HG02870 (cell line): Measurements from ENCODE around the gene PLEKHG4B.
A peak's percentile ranks its signal among the peaks of the same experiment; 100 is the strongest.
"Not testable (repeated sequence)": the region's sequence is repeated elsewhere in the genome, so short reads cannot be mapped to it uniquely, and the experiment has no call there.

ENCODE experiments used
- ATAC-seq: cut with Tn5 transposase; IDR thresholded peaks from one replicate; pipeline ENCODE4 v1.9.1; 2021; ENCODE audit warnings: mild to moderate bottlenecking, moderate library complexity; ENCODE audit not compliant: unreplicated experiment

The PLEKHG4B gene

DNA sequence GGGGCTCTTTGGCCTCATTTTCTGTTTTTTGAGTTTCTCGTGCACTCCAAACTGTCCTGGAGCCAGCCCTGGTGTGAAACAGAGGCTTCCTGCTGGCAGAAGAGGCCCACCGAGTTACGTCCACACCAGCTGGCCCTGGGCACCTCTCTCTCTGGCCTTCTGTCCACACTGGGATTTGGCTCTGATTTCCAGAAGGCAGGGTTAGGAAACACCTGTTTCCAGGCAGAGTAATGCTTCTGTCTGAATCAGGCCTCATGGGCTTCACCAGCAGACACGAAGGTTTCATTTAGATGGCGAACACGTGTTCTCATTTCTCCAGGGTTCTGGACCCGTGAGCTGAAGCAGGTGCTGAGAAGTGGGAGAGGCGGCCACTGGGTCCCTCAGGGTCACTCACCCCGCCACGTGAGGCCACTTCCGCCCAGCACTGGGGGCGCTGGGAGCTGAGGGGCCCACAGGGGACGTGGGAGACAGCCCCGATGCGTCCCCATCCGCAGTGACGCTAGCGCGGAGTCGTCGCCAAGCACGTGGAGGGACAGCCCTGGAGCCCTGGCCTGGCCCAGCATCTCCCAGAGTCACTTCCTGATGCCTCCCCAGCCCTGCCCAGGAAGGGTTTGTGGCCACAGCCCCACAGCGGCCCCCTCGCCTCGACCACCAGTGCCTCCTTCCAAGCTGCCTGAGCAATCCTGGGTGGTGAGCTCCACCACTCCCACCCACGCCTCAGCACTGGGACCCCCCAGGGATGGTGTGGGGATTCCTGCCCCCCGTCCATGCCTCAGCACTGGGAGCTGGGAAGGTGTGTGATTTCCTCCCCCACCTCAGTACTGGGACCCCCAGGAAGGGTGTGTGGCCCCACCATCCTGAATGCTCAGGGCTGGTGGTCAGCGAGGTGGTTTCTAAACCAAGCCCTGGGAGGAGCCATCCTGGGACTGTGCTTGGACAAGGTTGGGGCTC lies 94.4 kb downstream of the PLEKHG4B start:
- no peak for ATAC-seq

DNA sequence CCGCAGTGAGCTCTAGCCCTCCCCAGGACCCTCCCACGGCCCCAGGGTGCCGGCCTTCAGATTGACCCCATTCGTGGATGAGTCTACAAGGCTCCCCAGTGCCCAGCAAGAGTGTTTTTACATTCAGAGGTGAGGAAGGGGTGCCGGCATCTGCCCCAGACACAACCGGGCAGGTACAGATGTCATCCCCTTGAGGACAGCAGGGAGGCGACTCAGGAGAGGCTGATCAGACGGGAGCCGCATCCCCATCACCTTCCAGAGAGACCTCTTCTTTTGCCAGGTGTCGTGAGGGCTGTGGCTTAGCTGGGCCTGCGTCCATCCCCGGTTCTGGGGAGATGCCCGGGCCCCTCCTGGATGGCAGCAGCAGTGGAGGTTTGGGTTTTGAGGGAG lies 95.1 kb downstream of the PLEKHG4B start:
- ATAC-seq: no peak

- no peak for ATAC-seq
Measured at GRCh38 chr5:187617-188451, 95.9 kb downstream of the PLEKHG4B start.

DNA sequence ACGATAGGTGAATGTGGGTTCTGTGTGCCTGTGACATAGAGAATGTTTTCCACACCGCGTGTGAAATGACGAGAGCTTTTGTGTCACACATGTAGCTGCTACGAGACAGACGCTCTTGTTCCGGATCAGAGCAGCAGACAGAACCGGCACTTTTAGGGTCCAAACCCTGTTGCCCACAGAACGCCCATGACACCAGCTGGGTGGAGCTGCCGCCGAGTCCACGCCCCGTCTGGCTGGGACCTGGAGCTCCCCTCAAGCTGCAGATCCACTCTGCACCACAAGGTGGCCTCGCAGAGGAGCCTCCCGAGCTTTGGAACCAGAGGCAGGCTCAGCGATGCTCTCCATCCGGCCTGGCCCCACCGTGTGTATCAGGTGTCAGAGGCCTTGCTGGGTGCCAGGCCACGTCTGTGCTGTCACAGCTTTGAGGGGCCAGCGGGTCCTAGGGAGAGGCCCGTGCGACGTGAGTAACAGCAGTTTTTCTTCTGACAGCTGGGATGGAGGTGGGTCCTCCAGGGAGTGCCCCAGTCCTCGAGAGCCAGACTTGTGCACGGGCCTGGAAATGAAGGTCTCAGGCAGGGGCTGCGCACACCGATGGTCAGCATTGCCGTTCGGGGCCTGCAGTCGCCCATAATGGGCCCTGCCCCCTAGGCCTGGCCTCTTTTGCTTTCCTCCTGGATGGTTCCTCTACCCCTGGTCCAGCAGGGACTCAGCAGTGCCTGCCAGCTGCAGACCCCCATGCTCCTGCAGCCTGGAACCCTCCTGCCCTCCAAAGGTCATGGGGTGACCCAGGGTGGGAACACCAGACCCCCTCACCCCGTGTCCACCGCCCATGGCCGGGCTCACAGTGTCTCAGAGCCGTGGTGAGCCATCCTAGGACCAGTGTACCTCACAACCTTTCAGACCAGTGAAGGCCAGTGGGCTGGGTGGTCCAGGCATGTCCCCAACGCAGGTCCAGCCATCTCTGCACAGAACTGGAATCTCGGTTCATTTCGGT lies 96.8 kb downstream of the PLEKHG4B start:
- peak; percentile 87 for ATAC-seq

- ATAC-seq: no peak
Measured at GRCh38 chr5:189486-189885, 97.5 kb downstream of the PLEKHG4B start.

DNA sequence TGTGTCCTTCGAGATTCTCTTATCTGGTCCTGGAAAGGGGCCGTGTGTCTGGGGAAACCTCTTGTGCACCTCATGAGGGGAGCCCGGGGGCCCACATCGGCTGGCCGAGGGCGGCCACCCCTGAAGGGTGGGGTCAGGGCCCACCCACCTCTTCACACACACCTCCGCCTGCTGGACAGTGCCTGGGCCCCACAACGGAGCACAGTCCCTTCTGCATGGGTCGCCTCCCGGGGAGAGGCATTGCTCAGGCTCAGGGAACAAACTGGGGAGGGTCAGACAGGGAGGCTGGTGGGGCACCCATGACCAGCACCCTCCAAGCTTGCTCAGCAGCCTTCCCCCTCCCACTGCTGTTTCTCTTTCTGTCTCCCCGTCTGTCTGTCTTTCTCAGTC lies 98.0 kb downstream of the PLEKHG4B start:
- no peak for ATAC-seq

- no peak for ATAC-seq
Measured at GRCh38 chr5:190366-191035, 98.5 kb downstream of the PLEKHG4B start.

DNA sequence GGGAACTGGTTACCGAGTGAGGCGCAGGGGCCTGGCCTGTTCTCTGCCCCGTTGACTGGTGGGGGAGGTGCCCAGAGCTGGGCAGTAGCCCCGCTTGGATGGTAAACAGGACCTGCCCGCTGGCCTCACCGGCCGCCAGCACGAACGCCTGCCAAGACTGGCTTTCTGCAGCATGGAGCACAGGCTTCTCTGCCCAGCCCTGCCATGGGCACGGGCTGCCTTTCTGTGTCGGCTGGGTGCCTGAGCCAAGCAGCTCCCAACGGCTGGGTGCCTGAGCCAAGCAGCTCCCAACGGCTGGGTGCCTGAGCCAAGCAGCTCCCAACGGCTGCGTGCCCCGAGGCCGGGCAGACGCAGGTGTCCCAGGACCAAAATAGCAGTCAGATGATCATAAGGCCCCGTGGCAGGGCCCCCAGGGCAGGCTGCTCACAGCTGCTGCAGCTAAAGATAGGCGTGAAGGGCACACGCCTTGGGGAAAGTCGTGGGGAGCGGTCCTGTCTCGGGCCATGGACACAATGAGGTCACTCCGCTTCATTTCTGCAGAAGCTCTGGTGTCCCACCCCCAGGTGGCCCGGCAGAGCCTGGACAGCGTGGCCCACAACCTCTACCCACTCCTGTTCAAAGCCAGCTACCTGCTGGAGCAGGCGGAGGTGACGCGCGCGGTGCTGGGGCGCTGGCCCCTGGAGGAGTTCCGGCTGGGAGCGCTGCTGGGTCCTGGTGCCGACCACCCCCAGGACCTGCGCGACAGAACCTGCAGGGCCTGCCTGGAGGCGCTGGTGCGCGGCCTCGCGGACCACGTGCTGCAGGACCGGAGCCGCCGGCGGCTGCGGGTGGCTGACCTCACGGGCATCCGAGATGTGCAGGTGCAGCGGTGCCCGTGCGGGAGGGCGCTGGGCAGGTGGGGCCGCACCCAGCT lies 99.3 kb downstream of the PLEKHG4B start, which contains the start of gene LRRC14B:
Gene LRRC14B, plus strand, starts transcription at position 460 of the 913 bp plus-strand sequence. Its CDS starts 44 bp downstream, at position 504.
- no peak for ATAC-seq

DNA sequence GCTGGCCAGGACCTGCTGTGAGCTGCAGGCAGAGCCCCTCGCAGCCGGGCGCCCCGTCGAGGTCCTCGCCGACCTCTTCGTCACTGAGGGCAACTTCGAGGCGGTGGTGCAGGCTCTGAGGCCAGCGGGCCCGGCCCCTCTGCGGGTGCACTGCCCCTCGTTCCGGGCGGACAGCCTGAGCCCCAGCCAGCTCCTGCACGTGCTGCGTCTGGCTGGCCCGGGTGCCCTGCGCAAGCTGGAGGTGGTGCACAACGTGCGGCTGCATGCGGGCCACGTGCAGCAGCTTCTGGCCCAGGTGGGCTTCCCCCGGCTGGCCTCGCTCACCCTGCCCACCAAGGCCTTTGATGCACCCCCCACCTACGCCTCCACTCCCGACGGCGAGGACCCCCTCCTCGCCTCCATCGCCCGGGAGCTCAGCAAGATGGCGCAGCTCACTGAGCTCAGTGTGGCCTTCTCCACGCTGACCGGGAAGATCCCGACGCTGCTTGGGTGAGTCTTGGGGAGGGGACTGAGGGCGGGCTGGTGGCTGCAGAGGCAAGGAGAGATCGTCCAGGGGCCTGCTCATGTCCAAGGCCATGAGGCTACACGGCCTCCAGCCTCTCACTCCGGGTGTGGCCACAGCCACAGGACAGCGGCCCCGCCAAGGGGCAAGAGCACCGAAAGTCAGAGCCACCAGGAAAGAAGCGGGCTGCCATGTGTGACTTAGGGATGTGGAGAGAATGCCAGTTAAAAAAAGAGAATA lies 100.2 kb downstream of the PLEKHG4B start:
- ATAC-seq: no peak

- no peak for ATAC-seq
Measured at GRCh38 chr5:192691-192969, 100.7 kb downstream of the PLEKHG4B start.

DNA sequence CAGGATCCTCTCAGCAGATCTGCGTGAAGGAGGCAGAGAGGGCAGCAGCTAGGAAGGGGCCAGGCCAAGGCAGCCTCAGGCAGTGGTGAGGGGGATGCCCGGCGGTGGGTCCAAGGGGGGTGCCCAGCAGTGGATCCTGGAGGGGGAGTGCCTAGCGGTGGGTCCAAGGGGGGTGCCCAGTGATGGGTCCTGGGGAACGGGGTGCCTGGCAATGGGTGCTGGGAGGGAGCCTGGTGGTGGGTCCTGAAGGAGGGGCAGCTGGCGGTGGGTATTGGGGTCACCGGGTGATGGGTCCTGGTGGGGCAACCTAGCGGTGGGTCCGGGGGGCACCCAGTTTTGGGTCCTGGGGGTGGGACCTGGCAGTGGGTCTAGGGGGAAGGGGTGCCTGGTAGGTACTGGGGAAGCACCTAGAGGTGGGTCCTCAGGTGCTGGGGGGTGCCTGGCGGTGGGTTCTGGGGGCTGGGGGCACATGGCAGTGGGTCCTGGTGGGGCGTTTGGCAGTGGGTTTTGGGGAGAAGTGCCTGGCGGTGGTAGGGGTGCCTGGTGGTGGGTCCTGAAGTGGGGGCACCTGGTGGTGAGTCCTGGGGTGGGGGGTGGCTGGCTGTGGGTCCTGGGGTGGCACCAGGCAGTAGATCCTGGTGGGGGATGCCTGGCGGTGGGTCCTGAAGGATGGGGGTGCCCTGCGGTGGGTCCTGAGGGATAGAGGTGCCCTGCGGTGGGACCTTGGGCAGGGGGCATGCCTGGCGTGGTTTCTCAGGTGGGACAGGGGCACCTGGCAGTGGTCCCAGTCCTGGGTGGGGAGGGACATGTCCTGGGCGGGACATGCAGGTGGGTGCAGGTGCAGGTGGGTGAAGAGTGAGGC lies 101.2 kb downstream of the PLEKHG4B start:
- no peak for ATAC-seq

DNA sequence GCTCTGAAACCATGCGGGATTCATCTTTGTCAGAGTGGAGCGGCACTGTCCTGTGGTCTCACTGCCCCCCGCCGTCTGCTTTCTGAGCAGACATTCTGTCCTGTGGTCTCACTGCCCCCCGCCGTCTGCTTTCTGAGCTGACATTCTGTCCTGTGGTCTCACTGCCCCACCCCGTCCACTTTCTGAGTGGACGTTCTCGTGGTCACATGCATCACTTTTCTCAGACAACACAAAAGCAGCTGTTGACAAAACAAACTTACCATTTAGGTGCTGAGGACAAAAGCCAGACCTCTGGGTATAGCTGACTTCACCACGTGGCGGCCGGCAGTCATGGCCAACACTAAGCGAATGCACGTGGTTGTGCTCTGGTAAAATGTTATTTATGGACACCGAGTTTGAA lies 102.1 kb downstream of the PLEKHG4B start:
- ATAC-seq: no peak

DNA sequence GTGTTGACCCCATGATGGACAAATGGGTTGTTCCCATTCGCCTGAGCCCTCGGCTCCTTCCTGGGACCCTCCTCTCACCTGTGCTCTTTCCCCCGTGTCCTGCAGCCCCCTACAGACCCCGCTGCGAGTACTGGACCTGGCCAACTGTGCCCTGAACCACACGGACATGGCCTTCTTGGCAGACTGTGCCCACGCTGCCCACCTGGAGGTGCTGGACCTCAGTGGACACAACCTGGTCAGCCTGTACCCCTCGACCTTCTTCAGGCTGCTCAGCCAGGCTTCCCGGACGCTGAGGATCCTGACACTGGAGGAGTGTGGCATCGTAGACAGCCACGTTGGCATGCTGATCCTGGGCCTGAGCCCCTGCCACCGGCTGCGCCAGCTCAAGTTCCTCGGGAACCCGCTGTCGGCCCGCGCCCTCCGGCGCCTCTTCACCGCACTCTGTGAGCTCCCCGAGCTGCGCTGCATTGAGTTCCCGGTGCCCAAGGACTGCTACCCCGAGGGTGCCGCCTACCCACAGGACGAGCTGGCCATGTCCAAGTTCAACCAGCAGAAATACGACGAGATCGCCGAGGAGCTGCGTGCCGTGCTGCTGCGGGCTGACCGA lies 102.7 kb downstream of the PLEKHG4B start:
- no peak for ATAC-seq

DNA sequence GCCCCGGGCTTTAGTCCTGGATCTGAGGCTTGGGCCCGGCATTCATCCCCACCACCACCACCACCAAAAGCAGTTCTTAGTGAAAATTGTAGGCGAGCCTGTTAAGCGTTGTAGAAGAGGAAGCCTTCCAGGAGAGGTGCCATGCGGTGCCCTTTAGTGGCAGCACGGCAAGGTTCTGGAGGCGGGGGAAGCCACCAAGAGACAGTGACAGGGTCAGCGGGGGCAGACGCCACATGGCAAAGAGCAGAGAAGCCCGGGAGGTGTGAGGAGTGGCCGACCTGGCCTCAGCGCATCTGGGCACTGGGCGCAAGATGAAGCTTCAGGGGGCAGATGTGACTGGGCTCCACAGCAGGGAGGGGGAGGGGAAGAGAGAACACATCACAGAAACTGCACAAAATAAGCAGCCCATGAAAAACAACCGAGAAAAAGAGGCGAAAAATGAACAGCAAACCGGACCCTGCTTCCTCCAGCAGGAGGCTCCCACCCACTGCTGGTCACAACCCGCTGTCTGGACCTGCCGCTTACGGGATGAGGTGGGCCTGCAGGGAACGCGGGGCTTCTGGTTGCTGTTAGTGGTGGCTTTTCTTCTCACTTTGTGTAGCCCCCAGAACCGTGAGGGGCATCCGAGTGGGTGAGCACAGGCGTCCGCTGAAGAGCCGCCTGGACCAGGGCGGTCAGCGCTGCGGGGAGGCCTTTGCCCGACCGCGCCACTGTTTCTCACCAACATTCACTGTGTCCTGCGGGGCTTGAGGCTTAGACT lies 103.6 kb downstream of the PLEKHG4B start:
- ATAC-seq: no peak

- ATAC-seq: no peak
Measured at GRCh38 chr5:196350-196749, 104.4 kb downstream of the PLEKHG4B start.

DNA sequence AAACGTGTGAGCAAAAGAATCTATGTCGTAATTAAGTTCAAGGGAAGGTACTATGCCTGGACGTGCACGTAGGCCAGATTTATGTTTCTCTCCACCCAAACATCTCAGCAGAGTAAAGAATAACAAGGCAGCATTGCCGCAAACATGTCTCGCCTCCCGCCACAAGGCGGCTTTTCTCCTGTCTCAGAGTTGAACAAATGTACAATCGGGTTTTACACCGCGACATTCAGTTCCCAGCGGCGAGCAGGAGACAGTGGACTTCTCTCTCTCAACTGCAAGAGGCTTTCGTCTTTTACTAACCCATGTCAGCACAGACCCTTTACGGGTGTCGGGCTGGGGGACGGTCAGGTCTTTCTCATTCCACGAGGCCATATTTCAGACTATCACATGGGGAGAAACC lies 105.1 kb downstream of the PLEKHG4B start:
- ATAC-seq: not testable (repeated sequence)
